ENCODE results near the gene KIAA0232. TPM values are rescaled to one million over a fixed set of nuclear protein-coding genes. Genes with fewer than 3 reads are reported as not detected.

KIAA0232 gene
- polyA plus RNA-seq, 3 donors from 2014 or later, result 3.7 to 21.6 (median 5.9) TPM

GRCh38 chr4:6929812-6930464, 147.4 kb downstream of the KIAA0232 start:
- Mint-ChIP-seq H3K9me3 (no peaks in the 10 kb centered on the region), H3K27ac (peak overlapping the region in 1 of 6 donors; percentile 14)
- DNase-seq, result no peak

GRCh38 chr4:6932475-6932874, 149.9 kb downstream of the KIAA0232 start:
- DNase-seq, result no peak
- Mint-ChIP-seq H3K4me1 (peaks cover 39 to 52% of the 10 kb centered on the region in 2 donors), H3K36me3 (peaks cover 15 to 34% (median 33%) of the 10 kb centered on the region in 3 donors), H3K27ac (peak overlapping the region in 1 of 6 donors; percentile 57), H3K9me3 (no peaks in the 10 kb centered on the region), H3K4me3 (no peak overlapping the region), H3K27me3 (ENCODE audit: low read depth in 3 of 3) (peaks cover 1 to 2% (median 1%) of the 10 kb centered on the region in 3 donors)

More at GRCh38 chr4:6929812-6930464, 147.4 kb downstream of the KIAA0232 start:
- no peak overlapping the region for H3K4me3 Mint-ChIP-seq
- peaks cover 20 to 33% (median 33%) of the 10 kb centered on the region in 3 donors for H3K36me3 Mint-ChIP-seq
- peaks cover 0 to 3% (median 1%) of the 10 kb centered on the region in 3 donors for H3K27me3 Mint-ChIP-seq (ENCODE audit: low read depth in 3 of 3)
- peaks cover 55 to 69% of the 10 kb centered on the region in 2 donors for H3K4me1 Mint-ChIP-seq

GRCh38 chr4:6932918-6933317, 150.4 kb downstream of the KIAA0232 start:
- no peaks in the 10 kb centered on the region for H3K9me3 Mint-ChIP-seq
- H3K4me3 Mint-ChIP-seq, result no peak overlapping the region
- H3K4me1 Mint-ChIP-seq, result peaks cover 39 to 48% of the 10 kb centered on the region in 2 donors
- H3K27me3 Mint-ChIP-seq (ENCODE audit: low read depth in 3 of 3), result peaks cover 1 to 4% (median 1%) of the 10 kb centered on the region in 3 donors
- no peak overlapping the region for H3K27ac Mint-ChIP-seq
- H3K36me3 Mint-ChIP-seq, result peaks cover 15 to 34% (median 33%) of the 10 kb centered on the region in 3 donors
- DNase-seq, result no peak

Other genes with a start within 250 kb of the KIAA0232 start
- gene MAN2B2, start 207.5 kb upstream of the KIAA0232 start, polyA plus RNA-seq, result 10 to 100 TPM; 12.9 to 34.9 (median 15.3) TPM
- gene MRFAP1, start 142.0 kb upstream of the KIAA0232 start, polyA plus RNA-seq, result 100 to 1,000 TPM; 143 to 174 (median 161) TPM
- gene S100P, start 88.8 kb upstream of the KIAA0232 start, polyA plus RNA-seq, result 1 to 10 TPM in 1 of 3 donors, not detected in 2; 1.5 TPM
- gene MRFAP1L1, start 72.9 kb upstream of the KIAA0232 start, polyA plus RNA-seq, result 100 to 1,000 TPM in 2 of 3 donors, 10 to 100 TPM in 1; 81.3 to 159 (median 139) TPM
- 10 to 100 TPM; 53.5 to 65.8 (median 54.2) TPM for gene BLOC1S4, start 66.6 kb upstream of the KIAA0232 start, polyA plus RNA-seq
- 10 to 100 TPM; 25.6 to 39.8 (median 26.6) TPM for gene TBC1D14, start 127.1 kb downstream of the KIAA0232 start, polyA plus RNA-seq